Posterior vena cava (tissue), 2 donors: Measurements from ENCODE around the gene C1orf198. TPM values are rescaled to one million over a fixed set of nuclear protein-coding genes. Genes with fewer than 3 reads are reported as not detected.

Experiments used
- DNase-seq: peaks from one replicate; pipeline ENCODE4 v3.0.0-alpha.2; 2020; ENCODE audit warnings: low spot score
- intact Hi-C, 2 donors: fragments of 100-400 bp; cut with DNase I; formaldehyde crosslinking; loops; one replicate each; pipeline versions ENCODE4 v1.14.1 to v1.14.2; 2022 to 2023
- total RNA-seq, 2 donors: library from RNA; stranded (reverse); fragmentation: NEBNext Ultra II Directional; extraction: Animal tissue kit (Norgen Biotek cat#: 25700); gene quantifications; one replicate each; pipeline ENCODE4 v1.2.1, GENCODE V29; 2021
- donor health status: DM: yes; HTN: yes; CAD: no.
- donor health status: DM: yes; HTN: yes; CAD: no.

Gene C1orf198
- total RNA-seq, 2 donors from 2014 or later = 79.5 to 98.4 TPM

- intact Hi-C loops = loop anchor here in 1 of 2 donors (5.0 to 10.0 kb wide), 3 partner anchors 39 to 62 kb away; no protein-coding TSS in a partner anchor
These were observed 1.9 kb downstream of the C1orf198 start for GRCh38 chr1:230866171-230867070.

GRCh38 chr1:230865062-230865817, 3.1 kb downstream of the C1orf198 start:
- intact Hi-C loops = loop anchor here in 1 of 2 donors (5.0 to 10.0 kb wide), 3 partner anchors 38 to 60 kb away; no protein-coding TSS in a partner anchor
- no peak for DNase-seq

More at GRCh38 chr1:230866171-230867070, 1.9 kb downstream of the C1orf198 start:
- no peak for DNase-seq

GRCh38 chr1:230864441-230864840, 3.9 kb downstream of the C1orf198 start:
- intact Hi-C loops = loop anchor here in 1 of 2 donors (10.0 kb wide), 2 partner anchors 50 to 60 kb away; no protein-coding TSS in a partner anchor
- no peak for DNase-seq

- no peak for DNase-seq
- intact Hi-C loops = loop anchor here in 1 of 2 donors (10.0 kb wide), 2 partner anchors 51 to 59 kb away; no protein-coding TSS in a partner anchor
These were observed 4.9 kb downstream of the C1orf198 start for GRCh38 chr1:230863449-230863848.

- intact Hi-C loops = loop anchor here in 1 of 2 donors (10.0 kb wide), 2 partner anchors 53 to 57 kb away; no protein-coding TSS in a partner anchor
- no peak for DNase-seq
These were observed 6.2 kb downstream of the C1orf198 start for GRCh38 chr1:230861970-230862595.

- DNase-seq = no peak
- intact Hi-C loops = loop anchor here in 1 of 2 donors (10.0 kb wide), 2 partner anchors 53 to 57 kb away; no protein-coding TSS in a partner anchor
These were observed 6.8 kb downstream of the C1orf198 start for GRCh38 chr1:230861489-230861888.

- DNase-seq = no peak
- intact Hi-C loops = loop anchor here in 1 of 2 donors (10.0 kb wide), 2 partner anchors 54 to 56 kb away; no protein-coding TSS in a partner anchor
These were observed 7.5 kb downstream of the C1orf198 start for GRCh38 chr1:230860617-230861384.

- no peak for DNase-seq
- intact Hi-C loops = no loop called here
These were observed 9.2 kb downstream of the C1orf198 start for GRCh38 chr1:230858918-230859729.

GRCh38 chr1:230858236-230858820, 10.0 kb downstream of the C1orf198 start:
- intact Hi-C loops = no loop called here

GRCh38 chr1:230857822-230858221, 10.5 kb downstream of the C1orf198 start:
- intact Hi-C loops = no loop called here
- no peak for DNase-seq

More at GRCh38 chr1:230858236-230858820, 10.0 kb downstream of the C1orf198 start:
- no peak for DNase-seq

GRCh38 chr1:230857077-230857476, 11.2 kb downstream of the C1orf198 start:
- intact Hi-C loops = no loop called here
- no peak for DNase-seq

GRCh38 chr1:230855886-230856285, 12.4 kb downstream of the C1orf198 start:
- DNase-seq = no peak
- intact Hi-C loops = no loop called here

- no peak for DNase-seq
- intact Hi-C loops = no loop called here
These were observed 13.9 kb downstream of the C1orf198 start for GRCh38 chr1:230854423-230854822.

GRCh38 chr1:230853731-230854130, 14.6 kb downstream of the C1orf198 start:
- no peak for DNase-seq
- intact Hi-C loops = no loop called here

GRCh38 chr1:230852959-230853358, 15.4 kb downstream of the C1orf198 start:
- intact Hi-C loops = no loop called here

GRCh38 chr1:230851291-230851691, 17.0 kb downstream of the C1orf198 start:
- intact Hi-C loops = no loop called here
- no peak for DNase-seq

More at GRCh38 chr1:230852959-230853358, 15.4 kb downstream of the C1orf198 start:
- no peak for DNase-seq

- intact Hi-C loops = no loop called here
These were observed 17.8 kb downstream of the C1orf198 start for GRCh38 chr1:230850547-230850946.

More at GRCh38 chr1:230850547-230850946, 17.8 kb downstream of the C1orf198 start:
- DNase-seq = no peak
